Endothelial cell of hepatic sinusoid (primary cell): ENCODE data around the gene KRT78.

Experiments used
- in situ Hi-C: cut with HindIII; loops from 2 replicates; pipeline ENCODE4 v1.10.0; 2017; ENCODE audit warnings: low sequenced_read_pairs

Gene KRT78

DNA sequence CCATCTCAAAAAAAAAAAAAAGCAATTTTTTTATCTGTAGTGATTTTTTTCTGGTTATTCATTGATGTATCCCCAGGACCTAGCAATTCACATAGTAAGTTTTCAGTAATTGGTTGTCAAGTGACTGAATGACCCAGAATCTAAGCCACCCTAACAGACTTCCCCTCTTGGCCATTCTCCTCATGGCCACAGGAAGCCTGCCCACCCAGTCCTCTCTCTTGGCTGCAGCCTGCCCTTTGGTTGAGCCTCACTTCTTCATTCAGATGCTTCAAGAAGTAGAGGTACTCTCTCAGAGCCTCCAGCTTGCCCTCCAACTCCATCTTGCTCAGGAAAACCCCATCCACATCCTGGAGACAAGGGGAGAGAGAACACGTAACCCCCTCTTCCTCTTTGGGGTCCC is 2.8 kb downstream of the KRT78 start:
- in situ Hi-C loops, result no loop called here

DNA sequence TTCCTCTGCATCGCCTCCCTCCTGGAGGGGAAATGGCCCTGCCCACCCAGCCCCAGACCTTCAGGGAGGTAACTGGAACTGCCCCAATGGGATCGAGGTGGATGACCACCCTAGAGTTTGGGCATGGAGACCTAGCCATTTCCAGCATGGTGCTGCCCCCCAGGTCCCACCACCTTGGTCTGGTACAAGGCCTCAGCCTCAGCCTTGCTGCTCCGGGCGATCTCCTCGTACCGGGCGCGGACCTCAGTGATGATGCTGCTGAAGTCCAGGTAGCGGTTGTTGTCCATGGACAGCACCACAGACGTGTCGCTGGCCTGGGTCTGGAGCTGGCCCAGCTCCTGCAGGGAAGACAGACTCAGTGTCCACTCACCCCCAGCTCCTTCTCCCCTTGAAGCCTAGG is 4.4 kb downstream of the KRT78 start:
- in situ Hi-C loops, result no loop called here

DNA sequence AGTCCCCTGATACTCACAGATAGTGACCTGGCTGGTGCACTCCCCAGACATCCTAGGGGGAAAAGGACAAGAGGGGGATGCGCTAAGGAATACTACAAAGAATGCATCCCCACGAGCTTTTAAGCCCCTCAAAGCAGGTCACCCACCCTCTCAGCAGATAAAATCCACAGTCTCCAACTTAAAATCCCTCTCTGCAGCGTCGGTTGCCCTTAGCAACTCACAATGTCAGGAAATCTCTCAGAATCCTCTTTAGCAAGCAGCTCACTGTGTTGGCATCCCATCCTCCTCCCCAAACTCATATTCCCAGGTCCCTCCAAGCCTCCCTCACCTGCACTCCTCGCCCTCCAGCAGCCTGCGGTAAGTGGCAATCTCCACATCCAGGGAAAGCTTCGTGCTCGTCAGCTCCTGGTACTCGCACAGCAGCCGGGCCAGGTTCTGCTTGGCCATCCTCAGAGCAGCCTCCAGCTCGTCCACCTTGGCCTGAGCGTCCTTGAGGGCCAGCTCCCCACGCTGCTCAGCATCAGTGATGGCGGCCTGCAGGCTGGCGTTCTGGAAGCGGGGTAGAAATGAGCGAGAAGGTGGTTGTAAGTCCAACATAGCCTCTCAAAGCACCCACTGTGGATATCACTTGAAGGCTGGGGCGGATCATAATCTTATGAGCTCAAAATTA is 9.2 kb downstream of the KRT78 start:
- in situ Hi-C loops, result no loop called here

DNA sequence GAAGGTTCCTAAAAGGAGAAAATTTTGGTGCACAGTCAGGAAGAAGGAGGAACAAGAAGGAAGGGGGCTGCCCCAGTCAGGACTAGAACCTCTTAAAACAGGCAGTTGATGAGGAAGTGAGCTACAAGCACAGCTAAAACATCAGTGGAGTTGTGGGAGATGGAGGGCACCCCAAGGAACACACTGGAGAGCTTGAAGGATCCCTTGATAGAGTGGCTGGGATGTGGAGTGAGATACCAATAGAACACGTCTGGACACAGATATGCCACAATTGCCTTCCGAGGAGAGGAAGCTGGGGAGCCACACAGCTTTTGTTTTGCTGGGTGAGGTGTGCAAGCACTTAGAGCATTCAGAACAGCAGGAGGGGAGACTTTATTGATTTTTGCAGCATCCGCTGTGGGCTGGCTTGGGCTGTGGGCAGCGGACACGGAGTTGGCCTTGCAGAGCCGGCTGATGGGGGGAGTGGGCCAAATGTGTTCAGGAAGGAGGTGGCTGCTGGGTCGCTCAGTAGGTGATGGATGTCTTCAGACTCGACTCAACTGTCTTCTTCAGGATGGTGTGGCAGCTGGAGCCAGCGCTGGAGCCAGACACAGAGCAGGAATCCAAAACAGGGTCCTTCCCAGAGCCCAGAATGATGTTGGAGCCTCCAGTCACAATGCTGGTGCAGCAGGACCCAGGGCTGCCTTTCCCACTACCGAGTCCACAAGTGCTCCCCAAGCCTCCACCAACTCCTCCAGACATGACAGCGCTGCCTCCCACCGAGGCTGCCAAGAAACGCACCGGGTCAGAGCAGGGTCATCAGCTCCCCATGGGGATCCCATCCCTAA is 10.0 kb downstream of the KRT78 start:
- in situ Hi-C loops, result no loop called here

DNA sequence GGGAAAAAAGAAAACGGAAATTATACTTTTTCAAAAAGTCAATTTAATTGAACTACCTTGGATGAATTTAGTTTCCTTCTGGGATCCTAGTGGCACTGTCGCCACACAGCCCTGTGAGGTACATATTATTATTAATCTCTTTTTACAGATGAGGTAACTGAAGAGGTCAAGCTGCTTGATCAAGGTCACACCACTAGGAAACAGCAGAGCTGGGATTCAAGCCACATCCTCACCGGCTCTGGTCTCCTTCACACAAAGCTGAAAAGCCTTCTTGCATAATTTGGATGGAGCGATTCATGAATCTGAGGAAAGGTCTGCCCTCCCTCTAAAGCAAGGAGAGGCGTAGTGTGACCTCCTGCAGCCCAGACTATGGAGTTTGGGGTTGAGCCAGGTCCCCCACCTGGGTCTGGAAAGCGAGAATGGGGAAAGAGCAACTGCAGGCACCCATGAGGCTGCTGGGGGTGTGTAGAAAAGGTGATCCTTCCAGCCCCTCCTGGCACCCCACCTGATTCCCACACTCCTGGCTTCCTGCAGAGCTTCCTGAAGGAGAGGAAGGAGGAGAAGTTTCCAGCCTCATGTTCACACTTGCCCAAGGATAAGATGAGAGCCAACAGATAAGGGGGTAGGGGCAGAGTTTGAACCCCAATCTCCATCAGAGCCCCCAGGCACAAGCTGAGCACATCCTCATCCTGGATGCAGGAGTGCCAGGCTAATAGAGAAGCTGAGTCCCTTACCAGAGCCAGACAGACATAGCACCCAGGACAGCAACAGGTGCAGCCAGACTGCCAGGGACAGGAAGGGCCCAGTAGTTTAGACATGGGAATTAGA is 10.8 kb downstream of the KRT78 start:
- in situ Hi-C loops, result no loop called here

DNA sequence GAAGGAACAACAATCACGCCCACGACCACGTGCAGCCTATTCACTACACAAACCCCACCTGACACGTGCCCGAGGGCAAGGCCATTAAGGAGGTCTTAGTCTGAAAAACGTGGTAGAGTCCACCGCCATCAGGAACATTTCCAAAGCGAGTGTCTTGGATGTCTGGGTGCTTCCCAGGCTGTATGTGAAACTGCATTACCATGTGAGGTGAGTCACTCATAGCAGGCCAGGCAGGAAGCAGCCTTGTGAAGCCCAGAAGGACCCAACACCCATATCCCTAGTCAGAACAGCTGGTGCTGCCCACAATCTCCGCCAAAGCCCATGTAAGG is 11.4 kb downstream of the KRT78 start:
- in situ Hi-C loops, result no loop called here

DNA sequence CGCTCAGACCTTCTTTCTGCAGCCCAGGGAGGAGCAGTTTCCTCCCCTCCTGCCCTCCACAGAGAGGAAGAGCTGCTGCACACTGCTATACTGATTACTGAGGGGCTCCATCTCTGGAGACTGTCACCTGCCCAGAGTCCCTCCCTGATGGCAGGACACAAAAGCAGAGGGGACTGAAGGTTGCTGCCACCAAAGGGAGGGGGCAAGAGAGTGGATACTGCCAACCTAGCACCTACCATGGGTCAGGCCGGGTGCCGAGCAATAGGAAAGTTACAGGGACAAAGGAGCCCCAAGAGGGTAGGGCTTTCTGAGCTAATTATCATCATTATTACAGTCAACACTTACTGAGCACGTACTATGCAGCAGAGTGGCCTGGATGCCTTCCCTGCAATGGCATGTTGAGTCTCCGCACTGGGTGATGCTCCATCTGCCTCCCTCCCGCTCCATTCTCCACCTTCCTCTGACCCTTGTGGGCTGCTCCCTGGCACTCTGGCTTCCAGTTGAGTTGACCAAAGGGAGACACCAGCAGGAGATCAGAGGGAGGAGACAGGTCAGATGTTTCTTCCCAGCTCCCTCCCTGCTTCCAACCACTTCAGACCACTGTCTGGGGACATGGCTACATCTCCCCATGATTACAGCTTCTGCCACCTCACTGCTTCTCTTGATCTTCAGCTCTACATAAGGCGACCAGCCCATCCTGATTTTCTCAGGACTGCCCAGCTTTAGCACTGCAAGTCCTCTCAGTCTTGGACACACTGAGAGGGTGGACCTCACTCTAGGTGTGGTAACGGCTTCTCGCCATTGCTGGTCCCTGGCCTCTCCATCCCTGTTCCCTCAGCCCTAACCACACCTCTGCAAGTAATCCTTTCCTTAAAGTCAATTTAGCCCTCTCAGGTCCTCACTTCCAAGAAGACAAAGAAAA is 12.0 kb downstream of the KRT78 start:
- in situ Hi-C loops, result no loop called here

DNA sequence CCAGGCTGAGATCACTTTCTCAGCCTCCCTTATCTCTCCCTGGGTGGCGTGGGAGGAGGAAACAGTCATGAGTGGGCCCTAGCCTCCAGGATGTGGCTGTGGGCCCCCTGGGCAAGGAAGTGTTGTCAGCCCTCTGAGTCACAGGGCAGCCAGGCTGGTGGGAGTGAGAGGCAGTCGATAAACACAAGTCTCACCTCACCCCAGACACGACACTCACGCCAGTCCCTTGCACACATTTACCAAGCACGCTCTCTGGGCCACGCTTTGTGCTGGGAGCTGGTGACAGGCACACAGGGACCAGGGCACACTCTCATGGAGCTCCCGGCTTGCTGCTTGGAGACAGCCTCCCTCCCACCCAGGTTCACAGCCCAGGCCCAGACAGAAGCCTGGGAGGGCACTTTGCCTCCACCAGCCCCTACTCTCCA is 12.7 kb downstream of the KRT78 start:
- in situ Hi-C loops, result no loop called here

DNA sequence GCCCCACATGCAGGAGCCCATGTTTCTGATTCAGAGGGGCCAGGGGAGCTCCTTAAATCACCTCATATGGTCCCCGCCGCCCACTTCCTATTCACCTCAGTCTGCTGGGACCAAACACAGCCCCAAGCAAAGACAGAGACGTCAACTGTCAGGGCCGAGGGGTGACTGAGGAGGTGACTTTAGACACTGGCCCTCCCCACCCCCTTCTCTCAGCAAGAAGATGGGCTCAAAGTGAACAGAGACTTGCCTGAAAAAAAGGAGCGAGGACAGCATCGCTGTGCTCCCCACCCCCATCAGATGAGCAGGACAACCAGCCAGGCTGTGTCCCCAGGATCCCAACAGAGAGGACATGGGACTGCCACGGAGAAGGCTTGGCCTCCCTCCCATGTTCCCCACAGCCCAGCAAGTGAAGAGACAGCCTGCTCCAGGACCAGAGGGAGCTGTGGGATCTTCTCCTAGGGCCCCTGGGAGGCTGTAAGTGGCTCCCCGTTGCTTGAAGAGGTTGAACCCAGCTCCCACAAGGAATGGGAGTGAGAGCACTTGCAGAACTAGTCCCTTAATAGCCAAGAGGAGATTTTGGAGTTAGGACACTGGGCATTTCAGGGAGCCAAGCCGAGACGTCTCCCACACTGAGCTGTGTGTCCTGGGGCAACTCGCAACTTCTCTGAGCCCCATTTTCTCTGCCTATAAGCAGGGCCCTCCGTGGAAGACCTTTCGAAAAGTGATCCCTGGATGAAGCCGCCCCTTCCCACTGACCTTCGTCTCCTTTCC is 13.3 kb downstream of the KRT78 start:
- in situ Hi-C loops, result no loop called here

DNA sequence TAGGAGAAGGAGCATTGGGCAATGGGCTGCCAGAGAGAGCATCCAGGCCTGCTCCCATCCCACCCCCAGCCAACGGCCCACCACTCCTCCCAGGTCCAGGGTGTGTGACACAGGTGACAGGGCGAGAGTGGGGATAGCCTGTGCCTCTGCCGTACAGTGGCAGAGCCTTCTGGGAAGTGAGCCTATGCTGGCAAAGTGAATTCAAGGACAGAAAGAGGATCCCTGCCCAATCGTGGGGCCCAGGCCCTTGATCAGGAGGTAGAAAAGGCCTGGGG is 14.1 kb downstream of the KRT78 start:
- in situ Hi-C loops, result no loop called here

DNA sequence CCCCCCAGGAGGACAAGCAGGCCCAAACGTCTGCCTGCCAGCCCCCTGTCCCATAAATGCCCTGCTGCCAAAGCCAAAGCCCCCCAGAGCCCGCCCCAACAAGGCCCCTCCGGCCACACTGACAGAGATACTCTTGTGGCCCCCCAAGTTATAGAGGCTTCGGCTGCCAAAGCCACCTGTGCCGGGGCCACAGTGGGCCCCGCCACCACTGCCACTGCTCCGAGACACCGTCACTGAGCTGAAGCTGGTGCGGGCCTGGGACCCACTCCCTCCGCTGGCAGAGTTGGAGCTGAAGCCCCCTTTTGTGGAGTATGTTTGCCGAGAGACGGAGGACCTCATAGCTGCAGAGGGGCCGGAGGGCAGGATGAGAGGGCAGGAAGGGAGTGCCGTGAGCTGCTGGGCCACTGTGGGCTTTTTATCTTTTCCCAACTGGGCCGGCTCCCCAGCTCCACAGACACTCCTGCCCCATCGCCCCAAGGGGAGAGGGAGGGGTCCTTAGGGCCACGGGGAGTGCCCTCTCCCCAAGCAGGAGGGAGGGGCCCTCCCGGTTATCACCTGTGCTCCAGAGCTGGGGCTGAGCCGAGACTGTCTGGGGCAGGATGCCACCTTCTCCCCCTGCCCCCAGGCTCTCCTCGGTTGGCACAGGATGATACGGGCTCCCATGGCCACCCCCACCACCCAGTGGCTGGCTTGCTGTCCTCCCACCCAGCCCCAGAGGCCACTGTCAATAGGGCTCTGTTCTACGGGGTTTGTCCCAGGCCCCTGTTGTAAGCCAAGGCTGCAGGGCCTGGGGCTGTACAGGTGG is 14.7 kb downstream of the KRT78 start, which contains the start of gene KRT79:
KRT79 (minus strand) TSS at position 390 of the 805 bp plus-strand sequence; CDS start at position 339, 51 bp downstream.
- in situ Hi-C loops, result no loop called here

DNA sequence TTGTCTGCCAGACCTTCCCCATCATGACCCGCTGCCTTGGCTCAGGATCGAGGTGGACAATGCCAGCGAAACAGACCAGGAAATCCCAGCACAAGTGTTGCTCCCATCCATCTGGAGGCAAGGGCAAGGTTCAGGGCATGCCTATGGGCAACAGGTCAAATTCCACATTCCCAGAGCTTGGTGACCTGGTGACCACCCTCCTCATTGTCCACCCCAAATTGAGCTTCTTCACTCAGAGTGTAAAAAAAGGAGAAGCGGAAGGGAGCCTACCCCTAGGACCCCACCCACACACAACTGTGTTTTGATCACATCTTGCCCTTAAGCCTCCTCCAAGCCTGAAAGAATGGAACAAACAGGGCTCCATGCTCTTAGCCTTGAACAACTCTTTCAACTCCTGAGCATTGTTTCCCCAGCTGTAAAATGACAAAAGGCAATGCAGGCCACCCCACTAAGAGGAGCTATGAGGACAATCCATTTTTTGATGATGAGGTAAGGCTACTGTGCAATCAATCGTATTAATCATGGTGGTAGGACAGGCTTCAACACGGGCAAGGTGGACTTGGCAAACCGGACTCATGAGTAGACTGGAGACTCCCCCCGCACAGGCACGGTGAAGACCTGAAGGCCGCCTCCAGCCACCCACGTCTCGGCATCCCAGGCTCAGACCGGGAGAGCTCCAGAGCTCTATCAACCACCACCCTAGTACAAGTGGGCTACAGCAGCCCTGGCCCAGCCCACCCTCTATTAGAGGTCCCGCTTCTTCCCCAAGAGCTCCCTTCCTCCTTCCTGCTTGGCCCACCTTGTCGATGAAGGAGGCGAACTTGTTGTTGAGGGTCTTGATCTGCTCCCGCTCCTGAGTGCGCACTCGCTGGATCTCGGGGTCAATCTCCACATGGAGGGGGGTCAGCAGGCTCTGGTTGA is 15.5 kb downstream of the KRT78 start:
- in situ Hi-C loops, result no loop called here

DNA sequence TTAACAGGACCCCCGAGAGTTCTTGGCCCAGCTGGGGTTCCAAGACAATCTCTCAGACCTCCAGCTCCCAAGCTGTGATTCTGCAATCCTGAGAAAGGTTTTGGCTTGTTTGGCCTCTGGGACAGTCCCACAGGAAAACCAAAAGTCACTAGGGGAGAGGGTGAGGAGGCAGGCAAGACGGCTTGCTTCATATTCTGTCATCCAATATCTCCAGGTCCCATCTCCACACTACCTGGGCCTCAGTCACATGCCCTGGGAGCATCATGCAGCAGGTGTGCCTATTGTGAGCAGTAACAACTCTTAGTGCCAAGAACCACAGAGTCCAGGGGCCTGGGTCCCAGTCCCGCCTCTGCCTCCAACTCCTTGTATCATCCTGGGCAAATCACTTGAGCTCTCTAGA is 16.3 kb downstream of the KRT78 start:
- in situ Hi-C loops, result no loop called here

DNA sequence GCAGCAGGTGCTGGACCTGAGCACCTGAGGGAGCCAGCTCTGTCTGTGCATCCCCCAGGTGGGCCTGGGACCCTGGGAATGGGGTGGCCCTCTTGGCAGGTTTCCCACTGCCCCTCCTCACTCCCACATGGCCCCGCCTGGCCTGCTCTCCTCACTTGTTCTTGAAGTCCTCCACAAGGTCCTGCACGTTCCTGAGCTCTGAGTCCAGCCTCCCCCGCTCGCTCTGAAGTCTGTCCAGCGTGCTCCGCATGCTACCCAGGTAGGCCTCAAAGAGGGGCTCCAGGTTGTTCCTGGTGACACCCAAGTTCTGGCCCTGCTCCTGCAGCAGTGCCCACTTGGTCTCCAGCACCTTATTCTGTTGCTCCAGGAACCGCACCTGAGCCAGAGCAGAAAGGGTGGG is 17.5 kb downstream of the KRT78 start:
- in situ Hi-C loops, result no loop called here

DNA sequence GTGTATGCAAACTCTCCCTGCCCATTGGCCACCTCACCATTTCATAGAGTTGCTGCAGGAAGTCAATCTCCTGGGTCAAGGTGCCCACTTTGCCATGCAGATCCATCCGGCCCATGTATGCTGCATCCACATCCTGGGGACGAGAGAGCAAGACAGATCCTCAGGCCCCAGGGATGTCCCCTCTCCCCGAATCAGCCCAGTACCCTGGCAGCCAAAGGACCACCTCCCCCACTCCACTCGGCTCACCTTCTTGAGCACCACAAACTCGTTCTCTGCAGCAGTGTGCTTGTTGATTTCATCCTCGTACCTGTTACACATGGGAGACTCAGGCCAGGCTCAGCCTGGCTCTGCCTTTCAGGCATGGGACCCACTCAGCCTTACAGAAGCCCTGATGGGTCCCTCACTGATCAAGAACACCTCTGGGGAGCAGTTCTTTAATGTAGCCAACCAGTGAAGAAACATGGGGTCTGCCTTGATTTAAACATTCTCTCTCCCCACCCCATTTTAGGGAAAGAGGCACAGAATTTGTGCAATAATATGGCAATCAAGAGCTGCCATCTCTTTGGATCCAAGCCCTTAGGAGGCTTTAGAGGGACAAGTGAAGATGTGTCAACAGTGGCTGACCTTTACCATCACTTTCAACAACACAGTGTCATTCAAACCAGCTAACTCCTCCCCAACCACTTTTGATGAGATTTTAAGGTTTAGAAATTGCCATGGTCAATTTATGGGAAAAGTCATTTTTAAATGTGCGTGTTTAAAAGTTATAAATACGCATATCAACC is 18.6 kb downstream of the KRT78 start:
- in situ Hi-C loops, result no loop called here

DNA sequence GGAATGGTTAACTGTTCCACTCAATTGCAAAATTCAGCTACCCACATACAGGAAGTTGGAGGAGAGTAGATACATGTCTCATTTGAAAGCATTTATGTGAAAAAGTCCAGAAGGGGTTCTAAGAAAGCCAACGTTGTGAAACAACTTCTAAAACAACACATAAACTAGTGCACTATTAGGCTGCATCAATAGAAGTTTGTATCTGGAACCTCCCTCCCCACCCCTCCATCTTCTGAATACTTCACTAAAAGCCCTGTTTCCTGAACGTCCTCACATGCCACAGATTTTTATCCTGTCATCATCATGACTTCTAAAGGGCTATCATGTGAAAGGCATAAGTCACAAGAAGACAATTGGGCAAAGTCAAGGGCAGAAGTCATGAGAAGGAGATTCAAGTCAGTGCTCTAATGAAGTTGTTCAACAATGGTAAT is 20.2 kb downstream of the KRT78 start:
- in situ Hi-C loops, result no loop called here

DNA sequence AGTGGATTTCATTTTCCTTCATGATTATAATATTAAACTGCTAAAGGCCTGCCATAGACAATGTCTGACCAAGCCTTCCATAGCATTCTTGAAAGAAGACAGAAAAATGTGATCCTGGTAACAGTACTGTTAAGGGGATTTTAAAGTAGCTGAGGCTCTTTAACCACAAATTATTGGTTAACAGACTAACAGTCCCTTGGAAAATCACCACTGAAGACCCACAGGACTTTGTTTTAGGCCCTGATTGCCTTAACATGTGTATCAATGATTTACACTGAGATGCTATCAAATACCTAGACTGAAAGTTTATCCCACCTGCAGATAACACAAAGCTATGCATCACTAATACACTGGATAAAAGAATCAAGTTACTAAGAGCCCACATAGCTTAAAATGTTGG is 20.6 kb downstream of the KRT78 start:
- in situ Hi-C loops, result no loop called here
